ENCODE measurements around the gene C3orf20. TPM values are rescaled to one million over a fixed set of nuclear protein-coding genes. Genes with fewer than 3 reads are reported as not detected.

C3orf20 gene
- polyA plus RNA-seq, 1 donor from 2014 or later: not detected

GRCh38 chr3:14818804-14819500 lies 144.0 kb downstream of the C3orf20 start, which contains the start of gene FGD5:
FGD5 (plus strand) TSS chr3:14818962; CDS start chr3:14819072, 110 bp downstream.
- Histone ChIP-seq H4K20me1 (ENCODE audit: insufficient read depth) (no peaks in the 10 kb centered on the region), H3K27ac (ENCODE audit: low read length) (no peak within 1 kb of the TSS), H3K9me3 (ENCODE audit: low read length) (no peaks in the 10 kb centered on the region), H3F3A (ENCODE audit: insufficient read depth, low read length, poor library complexity, severe bottlenecking) (no peaks in the 10 kb centered on the region), H3K9me2 (ENCODE audit: insufficient read depth, low read length) (no peaks in the 10 kb centered on the region), H3K4me3 (ENCODE audit: low read length) (no peak within 1 kb of the TSS), H3K79me2 (replicated peaks; ENCODE audit: insufficient read depth, low read length) (no peaks in the 10 kb centered on the region), H2AFZ (ENCODE audit: low read depth, low read length) (no peak within 1 kb of the TSS), H3K36me3 (ENCODE audit: insufficient read depth, low read length) (no peaks in the 10 kb centered on the region), H3K9ac (ENCODE audit: low read length) (no peak within 1 kb of the TSS), H3K27me3 (ENCODE audit: insufficient read depth, low read depth, low read length) (peaks cover 2% of the 10 kb centered on the region), H3K4me2 (ENCODE audit: low read length) (no peak within 1 kb of the TSS)
- TF ChIP-seq CTCF (IDR thresholded peaks at IDR 0.05; ENCODE audit: poor library complexity, severe bottlenecking): no peak
- no peak for TF ChIP-seq EP300 (conservative IDR thresholded peaks at IDR 0.05; ENCODE audit: poor library complexity, severe bottlenecking)
- no peak for TF ChIP-seq POLR2AphosphoS5 (IDR thresholded peaks at IDR 0.05)
- TF ChIP-seq REST (IDR thresholded peaks at IDR 0.05; ENCODE audit: borderline replicate concordance): no peak
- TF ChIP-seq TAF1 (IDR thresholded peaks at IDR 0.05; ENCODE audit: low read depth): no peak
- no peak for TF ChIP-seq RAD21 (conservative IDR thresholded peaks at IDR 0.05)
- TF ChIP-seq EZH2 (IDR thresholded peaks at IDR 0.05; ENCODE audit: borderline replicate concordance, insufficient read depth, low read length, poor library complexity, severe bottlenecking): no peak
- TF ChIP-seq SMC3 (conservative IDR thresholded peaks at IDR 0.05; ENCODE audit: poor library complexity): no peak
- TF ChIP-seq MXI1 (conservative IDR thresholded peaks at IDR 0.05; ENCODE audit: poor library complexity, severe bottlenecking): no peak

GRCh38 chr3:14819671-14820070 lies 144.7 kb downstream of the C3orf20 start:
- no peaks in the 10 kb centered on the region for H3K79me2 ChIP-seq (replicated peaks; ENCODE audit: insufficient read depth, low read length)
- H3K9me2 ChIP-seq (ENCODE audit: insufficient read depth, low read length): no peaks in the 10 kb centered on the region
- no peaks in the 10 kb centered on the region for H4K20me1 ChIP-seq (ENCODE audit: insufficient read depth)
- no peak overlapping the region for H3K9ac ChIP-seq (ENCODE audit: low read length)
- H3K4me3 ChIP-seq (ENCODE audit: low read length): no peak overlapping the region
- no peak overlapping the region for H3K4me2 ChIP-seq (ENCODE audit: low read length)
- no peaks in the 10 kb centered on the region for H3K36me3 ChIP-seq (ENCODE audit: insufficient read depth, low read length)
- no peaks in the 10 kb centered on the region for H3K27me3 ChIP-seq (ENCODE audit: insufficient read depth, low read depth, low read length)
- no peaks in the 10 kb centered on the region for H3K9me3 ChIP-seq (ENCODE audit: low read length)
- no peak overlapping the region for H2AFZ ChIP-seq (ENCODE audit: low read depth, low read length)
- no peaks in the 10 kb centered on the region for H3F3A ChIP-seq (ENCODE audit: insufficient read depth, low read length, poor library complexity, severe bottlenecking)
- TF ChIP-seq CTCF (IDR thresholded peaks at IDR 0.05; ENCODE audit: poor library complexity, severe bottlenecking): no peak
- TF ChIP-seq REST (IDR thresholded peaks at IDR 0.05; ENCODE audit: borderline replicate concordance): no peak
- TF ChIP-seq EP300 (conservative IDR thresholded peaks at IDR 0.05; ENCODE audit: poor library complexity, severe bottlenecking): no peak
- no peak for TF ChIP-seq POLR2AphosphoS5 (IDR thresholded peaks at IDR 0.05)
- H3K27ac ChIP-seq (ENCODE audit: low read length): no peak overlapping the region

All from neural cell (in vitro differentiated cells).